ENCODE measurements around the gene KCNE2. TPM values are rescaled to one million over a fixed set of nuclear protein-coding genes. Genes with fewer than 3 reads are reported as not detected.
"Not testable (repeated sequence)": the region's sequence is repeated elsewhere in the genome, so short reads cannot be mapped to it uniquely, and the experiment has no call there.

Gene KCNE2
- total and polyA plus RNA-seq, 3 experiments from 2014 or later: not detected

DNA sequence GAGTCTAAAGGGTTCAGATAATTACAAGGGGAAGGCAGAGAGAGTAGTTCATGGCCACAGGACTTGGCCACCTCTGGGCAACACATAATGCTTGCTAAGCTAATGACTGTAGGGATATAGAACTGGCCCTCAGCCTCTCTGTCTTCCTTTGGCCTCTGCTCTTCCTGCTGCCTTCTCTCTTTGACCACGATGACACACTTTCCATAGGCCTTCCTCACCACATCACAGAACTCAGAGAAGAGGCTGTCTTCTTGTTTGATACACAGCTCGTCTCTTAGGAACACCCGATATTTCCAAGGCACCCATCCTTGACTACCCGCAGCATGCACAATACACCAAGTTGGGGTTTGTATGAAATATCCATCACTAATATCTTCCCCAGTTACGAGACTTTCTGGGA, 36.7 kb downstream of the KCNE2 start:
- H3K27me3 Mint-ChIP-seq; H3K4me1 ChIP-seq (ENCODE audit: insufficient read depth, low read length); CTCF ChIA-PET; H3K36me3 Mint-ChIP-seq; H3K4me3 Mint-ChIP-seq; H3K27ac ChIP-seq (ENCODE audit: low read depth, low read length); H3K9me3 Mint-ChIP-seq; H3K4me3 ChIP-seq (ENCODE audit: low read length); H3K4me1 Mint-ChIP-seq; H3K27me3 ChIP-seq (ENCODE audit: insufficient read depth, low read length, poor library complexity, severe bottlenecking); H3K36me3 ChIP-seq (ENCODE audit: insufficient read depth, low read length); DNase-seq; H3K27ac Mint-ChIP-seq; POLR2A ChIA-PET; H3K9me3 ChIP-seq (ENCODE audit: low read length): not testable (repeated sequence)

DNA sequence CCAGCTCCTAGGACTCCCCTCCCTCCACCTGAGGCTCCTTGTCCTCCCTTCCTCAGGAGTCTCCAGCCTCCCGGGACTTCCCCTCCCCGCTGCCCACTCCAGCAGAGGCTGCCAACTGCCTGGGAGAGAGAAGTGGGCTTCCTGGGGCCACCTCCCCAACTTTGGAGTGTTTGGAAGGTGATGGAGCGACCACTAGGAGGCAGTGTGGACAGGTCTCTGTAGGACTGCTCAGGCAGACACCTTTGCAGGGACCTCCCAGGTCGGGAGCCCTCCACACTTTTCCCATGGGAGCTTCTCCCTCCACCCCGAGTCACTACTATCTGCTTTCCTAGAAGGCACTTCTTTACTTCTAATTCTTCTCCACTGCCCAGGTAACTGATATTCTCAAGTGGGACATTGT, 40.9 kb downstream of the KCNE2 start:
- H3K9me3 Mint-ChIP-seq; POLR2A ChIA-PET; DNase-seq; H3K9me3 ChIP-seq (ENCODE audit: low read length); H3K27me3 Mint-ChIP-seq; H3K27me3 ChIP-seq (ENCODE audit: insufficient read depth, low read length, poor library complexity, severe bottlenecking); H3K4me1 ChIP-seq (ENCODE audit: insufficient read depth, low read length); H3K27ac Mint-ChIP-seq; H3K36me3 Mint-ChIP-seq; H3K4me3 ChIP-seq (ENCODE audit: low read length); CTCF ChIA-PET; H3K4me1 Mint-ChIP-seq; H3K27ac ChIP-seq (ENCODE audit: low read depth, low read length); H3K4me3 Mint-ChIP-seq; H3K36me3 ChIP-seq (ENCODE audit: insufficient read depth, low read length): not testable (repeated sequence)

DNA sequence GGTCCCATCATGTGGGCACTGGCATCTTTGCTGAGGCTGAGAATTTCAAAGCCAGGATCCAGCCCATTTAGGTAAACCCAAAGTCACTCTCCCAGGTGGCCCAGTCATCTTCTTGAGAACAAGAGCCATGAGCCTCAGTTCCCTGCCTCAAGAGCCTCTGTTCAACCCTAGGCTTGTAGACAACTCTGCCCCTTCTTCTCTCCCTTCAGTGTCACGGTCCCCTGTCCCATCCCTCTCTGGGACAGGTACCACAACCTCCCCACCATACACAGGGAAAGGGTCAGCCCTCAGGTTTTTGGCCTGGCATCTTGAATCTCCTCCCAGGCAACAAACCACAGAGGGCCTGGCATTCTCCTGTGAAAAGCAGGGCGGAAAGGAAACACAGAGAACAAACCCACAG, 41.9 kb downstream of the KCNE2 start:
- H3K4me1 ChIP-seq (ENCODE audit: insufficient read depth, low read length); H3K27ac ChIP-seq (ENCODE audit: low read depth, low read length); H3K9me3 ChIP-seq (ENCODE audit: low read length); H3K4me1 Mint-ChIP-seq; H3K4me3 ChIP-seq (ENCODE audit: low read length); H3K27me3 ChIP-seq (ENCODE audit: insufficient read depth, low read length, poor library complexity, severe bottlenecking); CTCF ChIA-PET; POLR2A ChIA-PET; H3K4me3 Mint-ChIP-seq; H3K36me3 Mint-ChIP-seq; H3K36me3 ChIP-seq (ENCODE audit: insufficient read depth, low read length); H3K9me3 Mint-ChIP-seq; H3K27me3 Mint-ChIP-seq; DNase-seq; H3K27ac Mint-ChIP-seq: not testable (repeated sequence)

DNA sequence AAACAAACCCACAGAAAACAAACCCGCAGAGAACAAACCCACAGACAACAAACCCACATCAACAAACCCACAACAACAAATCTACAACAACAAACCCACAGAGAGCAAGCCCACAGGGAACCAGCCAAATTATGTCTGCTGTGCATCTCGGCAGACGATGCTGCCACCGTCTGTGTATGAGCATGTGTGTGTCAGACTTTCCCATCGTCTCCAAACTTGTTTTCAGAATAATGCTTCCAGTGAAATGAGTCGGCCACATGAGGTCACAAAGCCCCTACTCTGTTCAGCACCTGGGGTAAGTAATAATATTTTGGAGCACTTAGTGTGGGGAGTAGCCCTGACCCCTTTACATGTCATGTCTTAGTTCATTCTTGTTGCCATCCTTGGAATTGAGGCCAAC, 42.3 kb downstream of the KCNE2 start:
- H3K4me3 Mint-ChIP-seq, CTCF ChIA-PET: not testable (repeated sequence)

DNA sequence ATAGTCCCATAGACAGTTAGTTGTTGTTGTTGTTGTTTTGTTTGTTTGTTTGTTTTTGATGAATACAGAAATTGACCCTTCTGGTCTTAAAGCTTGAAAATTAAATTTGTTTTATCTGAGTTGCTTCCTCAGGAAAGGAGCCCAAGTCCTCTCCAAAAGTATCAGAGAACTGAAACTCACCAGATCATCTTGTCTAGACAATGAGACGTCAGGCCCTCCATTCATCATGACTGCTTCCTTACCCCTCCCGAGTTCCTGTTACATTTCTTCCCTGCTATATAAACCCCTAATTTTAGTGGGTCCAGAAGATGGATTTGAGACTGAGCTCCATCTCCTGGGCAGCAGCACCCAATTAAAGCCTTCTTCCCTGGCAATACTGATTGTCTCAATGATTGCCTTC, 42.9 kb downstream of the KCNE2 start:
- H3K27me3 ChIP-seq (ENCODE audit: insufficient read depth, low read length, poor library complexity, severe bottlenecking); CTCF ChIA-PET; H3K4me3 Mint-ChIP-seq; H3K36me3 ChIP-seq (ENCODE audit: insufficient read depth, low read length); H3K27me3 Mint-ChIP-seq; H3K4me1 ChIP-seq (ENCODE audit: insufficient read depth, low read length); DNase-seq; H3K27ac Mint-ChIP-seq; H3K9me3 ChIP-seq (ENCODE audit: low read length); H3K27ac ChIP-seq (ENCODE audit: low read depth, low read length); POLR2A ChIA-PET; H3K4me1 Mint-ChIP-seq; H3K36me3 Mint-ChIP-seq; H3K9me3 Mint-ChIP-seq; H3K4me3 ChIP-seq (ENCODE audit: low read length): not testable (repeated sequence)

More for the DNA sequence above, 42.3 kb downstream of the KCNE2 start:
- H3K9me3 Mint-ChIP-seq; H3K27ac ChIP-seq (ENCODE audit: low read depth, low read length); H3K4me3 ChIP-seq (ENCODE audit: low read length); DNase-seq; H3K27ac Mint-ChIP-seq; H3K36me3 Mint-ChIP-seq; H3K27me3 ChIP-seq (ENCODE audit: insufficient read depth, low read length, poor library complexity, severe bottlenecking); POLR2A ChIA-PET; H3K9me3 ChIP-seq (ENCODE audit: low read length); H3K4me1 ChIP-seq (ENCODE audit: insufficient read depth, low read length); H3K4me1 Mint-ChIP-seq; H3K27me3 Mint-ChIP-seq; H3K36me3 ChIP-seq (ENCODE audit: insufficient read depth, low read length): not testable (repeated sequence)

DNA sequence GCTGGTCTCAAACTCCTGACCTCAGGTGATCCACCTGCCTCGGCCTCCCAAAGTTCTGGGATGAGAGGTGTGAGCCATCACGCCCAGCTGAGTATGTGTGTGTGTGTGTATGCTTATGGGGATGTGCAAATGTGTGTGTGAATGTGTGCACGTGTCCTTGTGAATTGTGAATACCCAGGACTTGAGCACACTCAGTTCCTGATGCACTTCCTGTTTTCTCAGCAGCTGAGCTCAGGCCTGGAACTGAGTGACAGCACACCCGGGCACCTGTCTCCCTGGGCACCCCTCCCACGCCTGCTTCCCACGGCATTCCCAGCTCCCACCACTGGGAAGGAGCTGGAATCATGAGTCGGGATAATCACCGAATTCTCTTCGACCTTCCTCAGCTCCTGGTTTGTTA, 43.5 kb downstream of the KCNE2 start:
- H3K9me3 ChIP-seq (ENCODE audit: low read length); H3K27me3 ChIP-seq (ENCODE audit: insufficient read depth, low read length, poor library complexity, severe bottlenecking); DNase-seq; H3K27ac ChIP-seq (ENCODE audit: low read depth, low read length); H3K27ac Mint-ChIP-seq; H3K36me3 ChIP-seq (ENCODE audit: insufficient read depth, low read length); H3K4me3 Mint-ChIP-seq; H3K27me3 Mint-ChIP-seq; H3K4me3 ChIP-seq (ENCODE audit: low read length); POLR2A ChIA-PET; CTCF ChIA-PET; H3K9me3 Mint-ChIP-seq; H3K36me3 Mint-ChIP-seq; H3K4me1 Mint-ChIP-seq; H3K4me1 ChIP-seq (ENCODE audit: insufficient read depth, low read length): not testable (repeated sequence)

DNA sequence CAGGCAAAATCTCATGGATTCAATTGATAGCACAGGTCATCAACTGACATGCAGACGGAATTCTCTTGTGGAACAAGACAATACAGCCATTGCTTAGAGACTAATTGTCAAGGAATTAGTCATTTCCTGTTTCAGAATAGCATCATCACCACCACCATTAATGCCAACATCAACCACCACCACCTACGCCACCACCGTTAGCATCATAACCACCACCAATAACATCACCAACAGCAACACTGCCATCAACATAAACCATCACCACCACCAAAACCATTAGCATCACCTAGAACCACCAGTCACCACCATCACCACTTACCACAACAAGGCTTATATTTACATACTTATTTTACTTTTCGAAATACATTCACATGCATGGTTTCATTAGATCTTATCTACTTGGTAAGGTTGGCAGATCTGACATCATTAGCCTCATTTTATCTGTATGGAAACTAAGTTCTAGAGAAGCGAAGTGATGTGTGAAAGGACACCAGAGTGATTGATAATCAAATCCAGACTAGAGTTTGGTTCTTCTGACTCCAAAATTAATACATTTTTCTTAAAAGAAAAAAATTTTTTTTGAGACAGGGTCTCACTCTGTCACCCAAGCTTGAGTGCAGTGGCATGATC, 53.8 kb downstream of the KCNE2 start:
- H3K4me1 Mint-ChIP-seq; H3K4me3 Mint-ChIP-seq; DNase-seq; H3K9me3 Mint-ChIP-seq; H3K27ac ChIP-seq (ENCODE audit: low read depth, low read length); H3K9me3 ChIP-seq (ENCODE audit: low read length); H3K27ac Mint-ChIP-seq; H3K27me3 ChIP-seq (ENCODE audit: insufficient read depth, low read length, poor library complexity, severe bottlenecking); H3K27me3 Mint-ChIP-seq; POLR2A ChIA-PET; H3K36me3 Mint-ChIP-seq; H3K4me1 ChIP-seq (ENCODE audit: insufficient read depth, low read length); CTCF ChIA-PET; H3K4me3 ChIP-seq (ENCODE audit: low read length); H3K36me3 ChIP-seq (ENCODE audit: insufficient read depth, low read length): not testable (repeated sequence)

Other genes with a start within 250 kb of the KCNE2 start
- gene SMIM11, start 11.5 kb downstream of the KCNE2 start, total RNA-seq: 10 to 100 TPM in 1 of 2 experiments, 1 to 10 TPM in 1; 9.2 to 20.0 TPM
- 3.4 TPM for gene SMIM11, start 11.5 kb downstream of the KCNE2 start, polyA plus RNA-seq
- not detected for gene SMIM34, start 59.9 kb downstream of the KCNE2 start, total RNA-seq
- not detected for gene SMIM34, start 59.9 kb downstream of the KCNE2 start, polyA plus RNA-seq
- gene KCNE1, start 148.2 kb downstream of the KCNE2 start, total RNA-seq: under 1 TPM; 0.11 TPM
- gene KCNE1, start 148.2 kb downstream of the KCNE2 start, polyA plus RNA-seq: not detected

Data from CD8-positive, alpha-beta memory T cell (primary cell).